Breast epithelium (tissue), 4 donors: ENCODE results near the gene BRINP2. TPM values are rescaled to one million over a fixed set of nuclear protein-coding genes. Genes with fewer than 3 reads are reported as not detected.

ENCODE experiments used
- DNase-seq, 2 donors: peaks; one replicate each; pipeline ENCODE4 v3.0.0-alpha.2; 2019; ENCODE audit warnings: low spot score in 2 of 2
- H3K27ac ChIP-seq, 2 donors: fragments of 200-600 bp; sonication (generic) in 1 of 2; one replicate each; pipeline ENCODE4 v1.5.1; 2016 to 2019; ENCODE audit warnings: mild to moderate bottlenecking in 1 of 2
- H3K27me3 ChIP-seq, 2 donors: fragments of 200-600 bp; sonication (generic) in 1 of 2; one replicate each; pipeline versions ENCODE4 v1.5.1 to v1.6.0; 2017 to 2019; ENCODE audit warnings: control low read depth in 1 of 2, mild to moderate bottlenecking in 1 of 2
- H3K36me3 ChIP-seq: fragments of 200-600 bp; one replicate; pipeline ENCODE4 v1.5.1; 2019
- H3K4me1 ChIP-seq, 2 donors: fragments of 200-600 bp; sonication (generic); one replicate each; pipeline ENCODE4 v1.5.1; 2016 to 2019; ENCODE audit warnings: control low read depth in 1 of 2
- H3K4me3 ChIP-seq, 3 donors: fragments of 200-600 bp; sonication (generic); 1 replicate in 2 of 3; 2 replicates in 1 of 3; pipeline ENCODE4 v1.5.1; 2016 to 2019; ENCODE audit warnings: mild to moderate bottlenecking in 3 of 3, moderate library complexity in 2 of 3
- H3K9me3 ChIP-seq, 2 donors: fragments of 200-600 bp; sonication (generic) in 1 of 2; one replicate each; pipeline ENCODE4 v1.5.1; 2016 to 2019; ENCODE audit warnings: control low read depth in 1 of 2
- CTCF ChIP-seq, 3 donors: fragments of 450-650 bp; IDR thresholded peaks; one replicate each; pipeline ENCODE4 v1.5.1; 2016 to 2017; ENCODE audit warnings: antibody characterized with exemption in 3 of 3, mild to moderate bottlenecking in 3 of 3, moderate library complexity in 3 of 3
- POLR2A ChIP-seq: fragments of 450-650 bp; IDR thresholded peaks from one replicate; pipeline ENCODE4 v1.6.1; 2016; ENCODE audit warnings: antibody characterized with exemption, mild to moderate bottlenecking, moderate library complexity
- POLR2AphosphoS5 ChIP-seq, 3 donors: sonication (generic); formaldehyde crosslinking; IDR thresholded peaks; one replicate each; pipeline ENCODE4 v1.6.1; 2017; ENCODE audit warnings: antibody characterized with exemption in 3 of 3
- intact Hi-C: fragments of 100-400 bp; cut with DNase I; formaldehyde crosslinking; loops from one replicate; pipeline ENCODE4 v1.15.1; 2023; ENCODE audit warnings: low total_unique reads
- total RNA-seq, 3 donors: library from RNA; depleted of rRNA; stranded (reverse); fragments of >200 nt; gene quantifications; one replicate each; pipeline ENCODE4 v1.1.0, GENCODE V29; 2016

The BRINP2 gene
- total RNA-seq, 3 donors from 2014 or later: 0.48 to 2.9 (median 1.5) TPM

GRCh38 chr1:177278626-177279390 lies 108.0 kb downstream of the BRINP2 start:
- peaks cover 0 to 8% of the 10 kb centered on the region in 2 donors for H3K4me1 ChIP-seq
- no peaks in the 10 kb centered on the region for H3K36me3 ChIP-seq
- TF ChIP-seq CTCF (IDR thresholded peaks at IDR 0.05) (no peak), POLR2AphosphoS5 (IDR thresholded peaks at IDR 0.05) (no peak), POLR2A (no peak)
- intact Hi-C loops: no loop called here
- no peaks in the 10 kb centered on the region for H3K27me3 ChIP-seq
- no peak overlapping the region for H3K4me3 ChIP-seq
- no peaks in the 10 kb centered on the region for H3K9me3 ChIP-seq
- H3K27ac ChIP-seq: no peak overlapping the region
- no peak for DNase-seq

- no peaks in the 10 kb centered on the region for H3K36me3 ChIP-seq
- no peaks in the 10 kb centered on the region for H3K4me1 ChIP-seq
- DNase-seq: no peak
- no peaks in the 10 kb centered on the region for H3K27me3 ChIP-seq
- TF ChIP-seq POLR2AphosphoS5 (IDR thresholded peaks at IDR 0.05): no peak
- no peak for TF ChIP-seq CTCF (IDR thresholded peaks at IDR 0.05)
- no peak for TF ChIP-seq POLR2A
- no peaks in the 10 kb centered on the region for H3K9me3 ChIP-seq
- no peak overlapping the region for H3K27ac ChIP-seq
- no peak overlapping the region for H3K4me3 ChIP-seq
- intact Hi-C loops: no loop called here
Observed at GRCh38 chr1:177281901-177282300, 111.1 kb downstream of the BRINP2 start.

- H3K4me3 ChIP-seq: no peak overlapping the region
- H3K36me3 ChIP-seq: no peaks in the 10 kb centered on the region
- H3K27ac ChIP-seq: no peak overlapping the region
- intact Hi-C loops: no loop called here
- DNase-seq: no peak
- H3K4me1 ChIP-seq: no peaks in the 10 kb centered on the region
- H3K9me3 ChIP-seq: no peaks in the 10 kb centered on the region
- no peaks in the 10 kb centered on the region for H3K27me3 ChIP-seq
- no peak for TF ChIP-seq CTCF (IDR thresholded peaks at IDR 0.05)
- TF ChIP-seq POLR2AphosphoS5 (IDR thresholded peaks at IDR 0.05): no peak
- TF ChIP-seq POLR2A: no peak
Observed at GRCh38 chr1:177282976-177283375, 112.2 kb downstream of the BRINP2 start.

GRCh38 chr1:177283380-177283779 lies 112.6 kb downstream of the BRINP2 start:
- TF ChIP-seq POLR2AphosphoS5 (IDR thresholded peaks at IDR 0.05) (no peak), POLR2A (no peak), CTCF (IDR thresholded peaks at IDR 0.05) (no peak)
- no peak overlapping the region for H3K27ac ChIP-seq
- DNase-seq: no peak
- intact Hi-C loops: no loop called here
- H3K27me3 ChIP-seq: no peaks in the 10 kb centered on the region
- H3K4me1 ChIP-seq: no peaks in the 10 kb centered on the region
- no peaks in the 10 kb centered on the region for H3K9me3 ChIP-seq
- H3K36me3 ChIP-seq: no peaks in the 10 kb centered on the region
- no peak overlapping the region for H3K4me3 ChIP-seq

- TF ChIP-seq CTCF (IDR thresholded peaks at IDR 0.05): no peak
- TF ChIP-seq POLR2A: no peak
- TF ChIP-seq POLR2AphosphoS5 (IDR thresholded peaks at IDR 0.05): no peak
Observed at GRCh38 chr1:177286396-177286795, 115.6 kb downstream of the BRINP2 start.

More at GRCh38 chr1:177286396-177286795, 115.6 kb downstream of the BRINP2 start:
- Histone ChIP-seq H3K4me1 (no peaks in the 10 kb centered on the region), H3K27ac (no peak overlapping the region), H3K36me3 (no peaks in the 10 kb centered on the region), H3K9me3 (no peaks in the 10 kb centered on the region), H3K27me3 (no peaks in the 10 kb centered on the region), H3K4me3 (no peak overlapping the region)
- intact Hi-C loops: no loop called here
- no peak for DNase-seq
